Right lobe of liver (tissue), 4 donors: Measurements from ENCODE around the gene LPCAT3.

Experiments
- CTCF ChIP-seq, 4 donors: fragments of 200-600 bp in 3 of 4; fragments of 450-650 bp in 1 of 4; IDR thresholded peaks; one replicate each; pipeline versions ENCODE4 v1.5.1 to v1.8.0; 2016 to 2022; ENCODE audit warnings: antibody characterized with exemption in 4 of 4, mild to moderate bottlenecking in 2 of 4
- POLR2A ChIP-seq: fragments of 450-650 bp; IDR thresholded peaks from one replicate; pipeline ENCODE4 v1.6.1; 2017; ENCODE audit warnings: antibody characterized with exemption, mild to moderate bottlenecking
- donor health status: DM: no; HTN: no; CAD: no.
- donor health status: DM: no; HTN: no; CAD: no.
- donor health status: DM: no; HTN: yes; CAD: no.

- TF ChIP-seq CTCF (IDR thresholded peaks at IDR 0.05): no peak
- TF ChIP-seq POLR2A: no peak
Observed at GRCh38 chr12:7059780-7060179, 41.5 kb upstream of the LPCAT3 start.
